Kidney (tissue), 14 donors: ENCODE measurements around the gene MAN1B1. TPM values are rescaled to one million over a fixed set of nuclear protein-coding genes. Genes with fewer than 3 reads are reported as not detected.

Experiments used
- DNase-seq, 5 donors: peaks; one replicate each; pipeline ENCODE4 v3.0.0-alpha.2; 2013 to 2020
- FAIRE-seq: peaks from 2 replicates; lab custom pipeline; 2012; peaks lifted over from hg19 to GRCh38; lab: Jason Lieb, UNC
- H3K27ac ChIP-seq, 2 donors: one replicate each; pipeline ENCODE4 v1.7.0; 2013; ENCODE audit warnings: low read depth in 2 of 2, low read length in 2 of 2, inconsistent platforms in 1 of 2
- H3K27me3 ChIP-seq: one replicate; pipeline ENCODE4 v1.7.1; 2013; ENCODE audit warnings: low read length, inconsistent platforms; ENCODE audit not compliant: control insufficient read depth, insufficient read depth
- H3K36me3 ChIP-seq, 3 donors: one replicate each; pipeline versions ENCODE4 v1.7.0 to v1.7.1; 2013; ENCODE audit warnings: low read length in 3 of 3, control low read depth in 1 of 3, inconsistent platforms in 1 of 3; ENCODE audit not compliant: insufficient read depth in 3 of 3, control insufficient read depth in 2 of 3
- H3K4me1 ChIP-seq, 3 donors: one replicate each; pipeline versions ENCODE4 v1.7.0 to v1.7.1; 2013; ENCODE audit warnings: low read length in 3 of 3, inconsistent platforms in 1 of 3, low read depth in 1 of 3; ENCODE audit not compliant: control insufficient read depth in 2 of 3, insufficient read depth in 2 of 3
- H3K4me3 ChIP-seq, 3 donors: one replicate each; pipeline versions ENCODE4 v1.7.0 to v1.8.1; 2013; ENCODE audit warnings: low read length in 3 of 3, control low read depth in 1 of 3, inconsistent platforms in 1 of 3
- H3K9ac ChIP-seq, 3 donors: one replicate each; pipeline versions ENCODE4 v1.7.0 to v1.7.1; 2013; ENCODE audit warnings: low read length in 3 of 3, control low read depth in 1 of 3, inconsistent platforms in 1 of 3
- H3K9me3 ChIP-seq, 3 donors: one replicate each; pipeline versions ENCODE4 v1.7.0 to v1.7.1; 2013; ENCODE audit warnings: low read length in 3 of 3, control low read depth in 1 of 3, inconsistent platforms in 1 of 3; ENCODE audit not compliant: control insufficient read depth in 2 of 3, insufficient read depth in 1 of 3
- intact Hi-C: fragments of 100-400 bp; cut with DNase I; formaldehyde crosslinking; loops from one replicate; pipeline ENCODE4 v1.11.1; 2022
- polyA plus RNA-seq: library from polyadenylated mRNA; stranded (reverse); fragments of 350-450 nt; fragmentation: Illumina TruSeq; extraction: RNeasy Lipid Tissue Mini Kit (QIAGEN cat#74804); gene quantifications from one replicate; pipeline ENCODE4 v1.2.3, GENCODE V29; 2014; ENCODE audit warnings: low read depth, low replicate concordance; ENCODE audit not compliant: insufficient read depth
- total RNA-seq: library from RNA; stranded (reverse); fragmentation: NEBNext Ultra II Directional; extraction: Animal tissue kit (Norgen Biotek cat#: 25700); gene quantifications from one replicate; pipeline ENCODE4 v1.2.1, GENCODE V29; 2021
- TF ChIP-seq, protein P1 (sequence below): IDR thresholded peaks from 3 replicates; pipeline ENCODE4 v1.5.1; 2012; ENCODE audit warnings: mild to moderate bottlenecking, moderate library complexity, borderline replicate concordance; ENCODE audit not compliant: insufficient read depth; ENCODE audit errors: extremely low read depth
- donor health status: control.
- donor health status: control.
- donor health status: control.
- donor health status: control.
- donor health status: control.
- donor health status: DM: yes; HTN: yes; CAD: no.
- donor health status: Normal renal cell carcinoma (clear cell type).

Gene MAN1B1
- total and polyA plus RNA-seq, 2 donors from 2014 or later = 57.3 to 63.2 TPM

DNA sequence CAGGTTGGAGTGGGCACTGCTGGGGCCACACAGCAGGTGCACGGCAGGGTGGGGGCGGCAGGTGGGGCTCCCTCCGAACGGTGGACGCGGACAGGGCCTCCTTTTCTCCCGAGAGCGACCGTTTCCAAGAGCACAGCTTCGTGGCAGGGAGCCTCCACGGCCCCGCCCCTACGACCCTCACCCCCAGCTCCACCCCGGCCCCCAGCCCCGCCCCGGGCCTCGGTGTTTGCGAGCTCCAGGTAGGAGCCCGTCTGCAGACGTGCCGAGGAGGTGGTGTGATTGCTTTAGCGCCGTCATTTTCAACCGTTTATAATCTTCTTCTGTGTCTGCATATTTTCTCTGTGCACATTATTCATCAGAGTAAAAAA, 61.0 kb downstream of the MAN1B1 start:
- Histone ChIP-seq H3K36me3 (no peaks in the 10 kb centered on the region), H3K4me1 (no peaks in the 10 kb centered on the region), H3K9me3 (no peaks in the 10 kb centered on the region), H3K4me3 (no peak overlapping the region), H3K27ac (no peak overlapping the region), H3K27me3 (peaks cover 5% of the 10 kb centered on the region), H3K9ac (no peak overlapping the region)
- no peak for DNase-seq
- intact Hi-C loops = no loop called here
- TF ChIP-seq, protein P1, sequence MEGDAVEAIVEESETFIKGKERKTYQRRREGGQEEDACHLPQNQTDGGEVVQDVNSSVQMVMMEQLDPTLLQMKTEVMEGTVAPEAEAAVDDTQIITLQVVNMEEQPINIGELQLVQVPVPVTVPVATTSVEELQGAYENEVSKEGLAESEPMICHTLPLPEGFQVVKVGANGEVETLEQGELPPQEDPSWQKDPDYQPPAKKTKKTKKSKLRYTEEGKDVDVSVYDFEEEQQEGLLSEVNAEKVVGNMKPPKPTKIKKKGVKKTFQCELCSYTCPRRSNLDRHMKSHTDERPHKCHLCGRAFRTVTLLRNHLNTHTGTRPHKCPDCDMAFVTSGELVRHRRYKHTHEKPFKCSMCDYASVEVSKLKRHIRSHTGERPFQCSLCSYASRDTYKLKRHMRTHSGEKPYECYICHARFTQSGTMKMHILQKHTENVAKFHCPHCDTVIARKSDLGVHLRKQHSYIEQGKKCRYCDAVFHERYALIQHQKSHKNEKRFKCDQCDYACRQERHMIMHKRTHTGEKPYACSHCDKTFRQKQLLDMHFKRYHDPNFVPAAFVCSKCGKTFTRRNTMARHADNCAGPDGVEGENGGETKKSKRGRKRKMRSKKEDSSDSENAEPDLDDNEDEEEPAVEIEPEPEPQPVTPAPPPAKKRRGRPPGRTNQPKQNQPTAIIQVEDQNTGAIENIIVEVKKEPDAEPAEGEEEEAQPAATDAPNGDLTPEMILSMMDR = no peak
- no peak for FAIRE-seq

DNA sequence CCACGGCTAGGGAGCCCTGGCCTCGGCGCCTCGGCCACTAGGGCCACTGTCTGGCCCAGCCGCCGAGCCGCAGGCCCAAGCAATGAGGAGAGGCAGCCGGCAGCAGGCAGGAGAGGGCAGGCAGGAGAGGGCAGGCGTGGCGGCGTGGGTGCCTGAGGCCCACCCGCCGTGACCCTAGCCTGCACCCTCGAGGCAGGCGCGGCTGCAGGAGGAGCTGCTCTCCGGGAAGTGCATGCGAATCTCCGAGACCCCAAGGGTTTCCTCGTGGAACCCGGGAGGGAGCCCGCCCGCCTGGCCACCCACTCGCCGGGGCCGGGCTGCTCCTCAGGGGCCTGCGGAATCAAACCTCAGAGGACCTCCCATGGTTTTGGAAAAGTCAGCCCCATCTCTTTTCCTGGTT, 61.5 kb downstream of the MAN1B1 start:
- Histone ChIP-seq H3K36me3 (no peaks in the 10 kb centered on the region), H3K27ac (no peak overlapping the region), H3K9ac (no peak overlapping the region), H3K4me1 (no peaks in the 10 kb centered on the region), H3K9me3 (peaks cover 0 to 4% (median 0%) of the 10 kb centered on the region in 3 donors), H3K27me3 (peaks cover 7% of the 10 kb centered on the region), H3K4me3 (no peak overlapping the region)
- TF ChIP-seq, protein P1 = no peak
- FAIRE-seq (no peak), DNase-seq (no peak)
- intact Hi-C loops = no loop called here

DNA sequence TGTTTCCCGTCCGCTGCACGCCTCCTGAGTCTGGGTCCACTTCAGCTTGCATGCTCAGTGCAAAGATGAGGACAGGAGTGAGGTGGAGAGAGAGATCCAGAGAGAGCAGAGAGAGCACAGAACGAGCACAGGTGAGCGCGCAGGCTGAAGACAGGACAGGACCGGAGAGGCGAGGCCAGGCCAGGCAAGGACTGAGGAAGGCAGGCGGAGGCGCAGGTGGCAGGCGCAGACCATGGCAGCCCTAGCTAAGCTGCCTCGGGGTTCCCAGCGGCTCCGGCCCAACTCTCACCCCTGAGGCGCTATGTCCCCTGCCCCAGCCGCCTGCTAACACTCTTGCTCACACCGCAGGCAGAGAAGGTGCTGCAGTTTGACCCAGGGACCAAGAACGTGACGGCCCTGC, 61.9 kb downstream of the MAN1B1 start:
- no peak for FAIRE-seq
- intact Hi-C loops = no loop called here
- Histone ChIP-seq H3K27me3 (peaks cover 10% of the 10 kb centered on the region), H3K27ac (no peak overlapping the region), H3K9ac (no peak overlapping the region), H3K4me1 (no peaks in the 10 kb centered on the region), H3K36me3 (no peaks in the 10 kb centered on the region), H3K9me3 (peaks cover 0 to 6% (median 0%) of the 10 kb centered on the region in 3 donors), H3K4me3 (no peak overlapping the region)
- TF ChIP-seq, protein P1 = no peak
- DNase-seq = no peak

DNA sequence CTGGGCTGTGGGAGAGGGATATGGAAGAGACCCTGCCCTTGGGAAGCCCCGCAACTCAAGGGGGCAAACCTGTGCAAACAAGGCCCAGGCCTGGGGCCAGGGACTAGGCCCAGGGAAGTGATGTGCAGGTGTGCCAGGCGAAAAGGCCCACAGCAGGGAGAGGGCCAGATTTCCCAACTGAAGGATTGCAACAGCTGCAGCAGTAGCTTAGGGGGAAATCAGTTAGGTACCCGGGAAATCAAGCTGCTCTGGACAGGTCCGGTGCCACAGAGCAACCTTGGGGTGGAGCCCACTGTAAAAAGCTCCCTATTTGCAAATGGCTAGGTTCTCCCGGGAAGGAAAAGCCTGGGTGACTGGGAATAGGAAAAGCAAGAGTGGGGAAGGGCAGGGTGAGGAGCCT, 62.6 kb downstream of the MAN1B1 start:
- intact Hi-C loops = no loop called here

More for the DNA sequence above, 62.6 kb downstream of the MAN1B1 start:
- Histone ChIP-seq H3K27ac (no peak overlapping the region), H3K4me1 (no peaks in the 10 kb centered on the region), H3K4me3 (no peak overlapping the region), H3K9ac (no peak overlapping the region), H3K36me3 (no peaks in the 10 kb centered on the region), H3K9me3 (peaks cover 0 to 6% (median 0%) of the 10 kb centered on the region in 3 donors), H3K27me3 (peaks cover 10% of the 10 kb centered on the region)
- DNase-seq (no peak), FAIRE-seq (no peak)
- TF ChIP-seq, protein P1 = no peak
